C4-2B (cell line): Measurements from ENCODE around the gene CACHD1.

Experiments used
- ZFX ChIP-seq: fragments of 450-650 bp; IDR thresholded peaks from 2 replicates; pipeline ENCODE4 v1.6.1; 2017
- TF ChIP-seq, protein P1 (sequence below): fragments of 450-650 bp; conservative IDR thresholded peaks from 2 replicates; pipeline ENCODE4 v1.5.1; 2017; ENCODE audit warnings: mild to moderate bottlenecking

GRCh38 chr1:64623750-64624191, 153.8 kb downstream of the CACHD1 start:
- TF ChIP-seq, protein P1, sequence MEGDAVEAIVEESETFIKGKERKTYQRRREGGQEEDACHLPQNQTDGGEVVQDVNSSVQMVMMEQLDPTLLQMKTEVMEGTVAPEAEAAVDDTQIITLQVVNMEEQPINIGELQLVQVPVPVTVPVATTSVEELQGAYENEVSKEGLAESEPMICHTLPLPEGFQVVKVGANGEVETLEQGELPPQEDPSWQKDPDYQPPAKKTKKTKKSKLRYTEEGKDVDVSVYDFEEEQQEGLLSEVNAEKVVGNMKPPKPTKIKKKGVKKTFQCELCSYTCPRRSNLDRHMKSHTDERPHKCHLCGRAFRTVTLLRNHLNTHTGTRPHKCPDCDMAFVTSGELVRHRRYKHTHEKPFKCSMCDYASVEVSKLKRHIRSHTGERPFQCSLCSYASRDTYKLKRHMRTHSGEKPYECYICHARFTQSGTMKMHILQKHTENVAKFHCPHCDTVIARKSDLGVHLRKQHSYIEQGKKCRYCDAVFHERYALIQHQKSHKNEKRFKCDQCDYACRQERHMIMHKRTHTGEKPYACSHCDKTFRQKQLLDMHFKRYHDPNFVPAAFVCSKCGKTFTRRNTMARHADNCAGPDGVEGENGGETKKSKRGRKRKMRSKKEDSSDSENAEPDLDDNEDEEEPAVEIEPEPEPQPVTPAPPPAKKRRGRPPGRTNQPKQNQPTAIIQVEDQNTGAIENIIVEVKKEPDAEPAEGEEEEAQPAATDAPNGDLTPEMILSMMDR: no peak
- TF ChIP-seq ZFX: no peak
